Measurements from ENCODE around the gene AMELX. TPM values are rescaled to one million over a fixed set of nuclear protein-coding genes. Genes with fewer than 3 reads are reported as not detected.

Gene AMELX
- total RNA-seq, 1 experiment from 2014 or later, result not detected

- Histone ChIP-seq H3K9me3 (ENCODE audit: control insufficient read depth, insufficient read depth, low read depth, low read length) (no peaks in the 10 kb centered on the region), H3K27me3 (ENCODE audit: control insufficient read depth, insufficient read depth, low read length) (no peaks in the 10 kb centered on the region), H3K27ac (ENCODE audit: low read length) (no peak overlapping the region), H3K36me3 (ENCODE audit: control insufficient read depth, insufficient read depth, low read length) (no peaks in the 10 kb centered on the region), H3K4me1 (ENCODE audit: control insufficient read depth, insufficient read depth, low read length) (no peaks in the 10 kb centered on the region), H3K4me3 (ENCODE audit: low read depth in 2 of 2, low read length in 2 of 2) (no peak overlapping the region)
- no peak for TF ChIP-seq SIN3A (IDR thresholded peaks at IDR 0.05; ENCODE audit: borderline replicate concordance, insufficient read depth, low read depth, low read length)
- TF ChIP-seq, protein P1, sequence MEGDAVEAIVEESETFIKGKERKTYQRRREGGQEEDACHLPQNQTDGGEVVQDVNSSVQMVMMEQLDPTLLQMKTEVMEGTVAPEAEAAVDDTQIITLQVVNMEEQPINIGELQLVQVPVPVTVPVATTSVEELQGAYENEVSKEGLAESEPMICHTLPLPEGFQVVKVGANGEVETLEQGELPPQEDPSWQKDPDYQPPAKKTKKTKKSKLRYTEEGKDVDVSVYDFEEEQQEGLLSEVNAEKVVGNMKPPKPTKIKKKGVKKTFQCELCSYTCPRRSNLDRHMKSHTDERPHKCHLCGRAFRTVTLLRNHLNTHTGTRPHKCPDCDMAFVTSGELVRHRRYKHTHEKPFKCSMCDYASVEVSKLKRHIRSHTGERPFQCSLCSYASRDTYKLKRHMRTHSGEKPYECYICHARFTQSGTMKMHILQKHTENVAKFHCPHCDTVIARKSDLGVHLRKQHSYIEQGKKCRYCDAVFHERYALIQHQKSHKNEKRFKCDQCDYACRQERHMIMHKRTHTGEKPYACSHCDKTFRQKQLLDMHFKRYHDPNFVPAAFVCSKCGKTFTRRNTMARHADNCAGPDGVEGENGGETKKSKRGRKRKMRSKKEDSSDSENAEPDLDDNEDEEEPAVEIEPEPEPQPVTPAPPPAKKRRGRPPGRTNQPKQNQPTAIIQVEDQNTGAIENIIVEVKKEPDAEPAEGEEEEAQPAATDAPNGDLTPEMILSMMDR (IDR thresholded peaks at IDR 0.05), result no peak
- no peak for TF ChIP-seq POLR2AphosphoS5 (IDR thresholded peaks at IDR 0.05; ENCODE audit: low read depth, low read length)
- TF ChIP-seq, protein P2, sequence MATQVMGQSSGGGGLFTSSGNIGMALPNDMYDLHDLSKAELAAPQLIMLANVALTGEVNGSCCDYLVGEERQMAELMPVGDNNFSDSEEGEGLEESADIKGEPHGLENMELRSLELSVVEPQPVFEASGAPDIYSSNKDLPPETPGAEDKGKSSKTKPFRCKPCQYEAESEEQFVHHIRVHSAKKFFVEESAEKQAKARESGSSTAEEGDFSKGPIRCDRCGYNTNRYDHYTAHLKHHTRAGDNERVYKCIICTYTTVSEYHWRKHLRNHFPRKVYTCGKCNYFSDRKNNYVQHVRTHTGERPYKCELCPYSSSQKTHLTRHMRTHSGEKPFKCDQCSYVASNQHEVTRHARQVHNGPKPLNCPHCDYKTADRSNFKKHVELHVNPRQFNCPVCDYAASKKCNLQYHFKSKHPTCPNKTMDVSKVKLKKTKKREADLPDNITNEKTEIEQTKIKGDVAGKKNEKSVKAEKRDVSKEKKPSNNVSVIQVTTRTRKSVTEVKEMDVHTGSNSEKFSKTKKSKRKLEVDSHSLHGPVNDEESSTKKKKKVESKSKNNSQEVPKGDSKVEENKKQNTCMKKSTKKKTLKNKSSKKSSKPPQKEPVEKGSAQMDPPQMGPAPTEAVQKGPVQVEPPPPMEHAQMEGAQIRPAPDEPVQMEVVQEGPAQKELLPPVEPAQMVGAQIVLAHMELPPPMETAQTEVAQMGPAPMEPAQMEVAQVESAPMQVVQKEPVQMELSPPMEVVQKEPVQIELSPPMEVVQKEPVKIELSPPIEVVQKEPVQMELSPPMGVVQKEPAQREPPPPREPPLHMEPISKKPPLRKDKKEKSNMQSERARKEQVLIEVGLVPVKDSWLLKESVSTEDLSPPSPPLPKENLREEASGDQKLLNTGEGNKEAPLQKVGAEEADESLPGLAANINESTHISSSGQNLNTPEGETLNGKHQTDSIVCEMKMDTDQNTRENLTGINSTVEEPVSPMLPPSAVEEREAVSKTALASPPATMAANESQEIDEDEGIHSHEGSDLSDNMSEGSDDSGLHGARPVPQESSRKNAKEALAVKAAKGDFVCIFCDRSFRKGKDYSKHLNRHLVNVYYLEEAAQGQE (IDR thresholded peaks at IDR 0.05; ENCODE audit: insufficient read depth in 1 of 2, low read depth in 2 of 2, low read length in 1 of 2), result no peak
- no peak for TF ChIP-seq TCF7L2 (IDR thresholded peaks at IDR 0.05; ENCODE audit: low read depth, low read length)
- BruUV-seq (replicated peaks), result no TSS peak
- CTCF ChIA-PET, result no interaction called here
- ATAC-seq (no peak), DNase-seq (ENCODE audit: low read depth, low spot score) (no peak)
- in situ Hi-C loops (cut with HindIII; ENCODE audit: low pct_unique_long_range_greater_than_20kb, low sequenced_read_pairs) (no loop called here), intact Hi-C loops (cut with micrococcal nuclease; ENCODE audit: unreplicated experiment) (no loop called here)
- POLR2A ChIA-PET, result interaction anchor here (0.7 kb wide), 1 partner anchor 125 kb away, joined by 3 read pairs; no protein-coding TSS in a partner anchor
Measured at GRCh38 chrX:11290416-11291102, 2.7 kb upstream of the AMELX start.

GRCh38 chrX:11296051-11296450 lies 2.8 kb downstream of the AMELX start:
- in situ Hi-C loops (cut with HindIII; ENCODE audit: low pct_unique_long_range_greater_than_20kb, low sequenced_read_pairs), result no loop called here
- no TSS peak for BruUV-seq (replicated peaks)

More at GRCh38 chrX:11296051-11296450, 2.8 kb downstream of the AMELX start:
- ATAC-seq (no peak), DNase-seq (ENCODE audit: low read depth, low spot score) (no peak)
- TF ChIP-seq, protein P2 (IDR thresholded peaks at IDR 0.05; ENCODE audit: insufficient read depth in 1 of 2, low read depth in 2 of 2, low read length in 1 of 2), result no peak
- no peak for TF ChIP-seq POLR2AphosphoS5 (IDR thresholded peaks at IDR 0.05; ENCODE audit: low read depth, low read length)
- TF ChIP-seq SIN3A (IDR thresholded peaks at IDR 0.05; ENCODE audit: borderline replicate concordance, insufficient read depth, low read depth, low read length), result no peak
- TF ChIP-seq, protein P1 (IDR thresholded peaks at IDR 0.05), result no peak
- TF ChIP-seq TCF7L2 (IDR thresholded peaks at IDR 0.05; ENCODE audit: low read depth, low read length), result no peak
- H3K27ac ChIP-seq (ENCODE audit: low read length), result no peak overlapping the region
- CTCF ChIA-PET, result no interaction called here
- intact Hi-C loops (cut with micrococcal nuclease; ENCODE audit: unreplicated experiment), result no loop called here
- H3K36me3 ChIP-seq (ENCODE audit: control insufficient read depth, insufficient read depth, low read length), result no peaks in the 10 kb centered on the region
- H3K9me3 ChIP-seq (ENCODE audit: control insufficient read depth, insufficient read depth, low read depth, low read length), result no peaks in the 10 kb centered on the region
- no peaks in the 10 kb centered on the region for H3K27me3 ChIP-seq (ENCODE audit: control insufficient read depth, insufficient read depth, low read length)
- POLR2A ChIA-PET, result no interaction called here
- H3K4me3 ChIP-seq (ENCODE audit: low read depth in 2 of 2, low read length in 2 of 2), result no peak overlapping the region
- no peaks in the 10 kb centered on the region for H3K4me1 ChIP-seq (ENCODE audit: control insufficient read depth, insufficient read depth, low read length)
